NCI-H2029 treated with DMSO at 0.1 percent for 48 hours (cell line): ENCODE results near the gene MSANTD2.

Source experiments
- DNase-seq: peaks from one replicate; lab custom pipeline; 2025; lab: John Stamatoyannopoulos, UW

Gene MSANTD2

DNA sequence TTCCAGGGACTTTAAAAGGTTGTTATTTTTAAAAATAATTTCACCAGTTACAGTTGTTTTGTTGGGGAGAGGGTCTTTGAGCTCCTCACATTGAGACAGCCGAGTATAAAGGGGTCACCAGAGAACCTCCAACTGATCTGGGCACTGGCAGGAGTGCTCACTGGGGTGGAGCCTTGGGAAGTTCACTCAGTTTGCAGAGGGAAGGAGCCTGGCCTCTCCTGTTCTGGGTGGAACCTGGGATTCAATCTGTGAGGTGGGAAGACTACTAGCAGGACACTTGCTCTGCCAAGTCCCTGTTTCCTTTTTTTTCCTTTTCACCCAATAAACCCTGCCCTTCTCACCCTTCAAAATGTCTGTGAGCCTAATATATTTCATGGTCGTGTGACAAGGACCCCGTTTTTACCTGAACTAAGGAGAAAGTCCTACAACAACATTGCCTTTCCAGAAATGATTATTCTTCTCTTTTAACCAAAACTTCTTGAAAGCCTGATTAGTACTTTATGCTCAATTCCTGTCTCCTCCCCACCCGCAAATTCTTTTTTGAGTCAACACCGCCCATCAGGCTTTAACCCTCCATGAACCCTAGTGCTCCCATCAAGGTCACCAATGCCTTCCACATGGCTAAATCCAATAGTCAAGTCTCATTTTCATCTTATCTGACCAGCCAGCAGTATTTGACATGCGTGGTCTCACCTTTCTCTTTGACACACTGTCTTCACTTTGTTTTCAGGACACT is 22.0 kb upstream of the MSANTD2 start:
- no peak for DNase-seq

DNA sequence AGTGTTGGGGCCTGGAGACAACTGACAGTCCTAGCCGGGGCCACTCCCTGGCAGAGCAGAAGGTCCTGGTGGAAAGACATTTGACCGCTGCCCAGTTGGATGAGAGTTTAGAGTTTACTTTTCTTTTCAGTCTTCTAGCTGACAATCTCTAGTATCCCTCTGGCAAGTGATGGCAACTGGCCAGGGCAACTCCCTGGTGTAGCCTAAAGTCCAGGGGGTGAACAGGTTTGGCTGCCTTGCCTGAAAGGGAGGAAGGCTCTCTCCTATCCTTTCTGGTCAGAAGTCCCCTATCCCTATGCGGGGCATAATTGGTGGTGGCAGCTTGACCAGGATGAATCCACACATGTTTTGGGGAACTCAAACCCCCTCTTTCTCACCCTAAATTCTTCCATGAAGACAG is 16.8 kb upstream of the MSANTD2 start:
- no peak for DNase-seq

DNA sequence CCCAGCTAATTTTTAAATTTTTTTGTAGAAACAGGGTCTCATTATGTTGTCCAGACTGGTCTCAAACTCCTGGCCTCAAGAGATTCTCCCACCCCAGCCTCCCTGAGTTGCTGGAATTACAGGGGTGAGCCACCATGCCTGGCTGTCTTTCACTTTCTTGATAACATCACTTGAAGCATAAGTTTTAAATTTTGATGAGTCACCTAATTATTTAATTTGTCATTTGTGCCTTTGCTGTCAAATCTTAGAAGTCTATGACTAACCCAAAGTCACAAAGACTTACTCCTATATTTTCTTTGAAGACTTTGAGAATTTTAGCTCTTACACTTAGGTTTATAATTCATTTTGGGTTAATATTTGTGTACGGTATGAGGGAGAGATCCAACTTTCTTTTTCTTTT is 14.5 kb upstream of the MSANTD2 start:
- no peak for DNase-seq

DNA sequence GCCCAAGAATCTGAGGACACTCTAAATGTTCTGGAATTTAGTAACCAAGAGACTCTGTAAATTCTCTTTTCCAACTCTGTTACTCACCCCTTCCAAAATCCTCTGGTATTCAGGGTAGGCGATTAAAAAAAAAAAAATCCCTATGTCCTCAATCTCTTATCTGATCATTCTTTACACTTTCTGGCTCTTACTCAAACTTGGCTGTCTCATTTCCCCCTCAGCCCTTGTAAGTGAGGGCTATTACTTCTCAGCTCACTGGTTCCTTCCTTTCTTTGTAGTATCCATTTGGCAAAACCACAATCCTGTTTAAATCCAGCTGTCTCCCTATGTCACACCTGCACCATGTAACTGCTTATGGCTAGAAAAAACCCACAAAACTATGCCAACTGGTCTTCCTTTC is 12.7 kb upstream of the MSANTD2 start:
- DNase-seq = no peak

- no peak for DNase-seq
These were observed 11.4 kb upstream of the MSANTD2 start for GRCh38 chr11:124811399-124812125.

DNA sequence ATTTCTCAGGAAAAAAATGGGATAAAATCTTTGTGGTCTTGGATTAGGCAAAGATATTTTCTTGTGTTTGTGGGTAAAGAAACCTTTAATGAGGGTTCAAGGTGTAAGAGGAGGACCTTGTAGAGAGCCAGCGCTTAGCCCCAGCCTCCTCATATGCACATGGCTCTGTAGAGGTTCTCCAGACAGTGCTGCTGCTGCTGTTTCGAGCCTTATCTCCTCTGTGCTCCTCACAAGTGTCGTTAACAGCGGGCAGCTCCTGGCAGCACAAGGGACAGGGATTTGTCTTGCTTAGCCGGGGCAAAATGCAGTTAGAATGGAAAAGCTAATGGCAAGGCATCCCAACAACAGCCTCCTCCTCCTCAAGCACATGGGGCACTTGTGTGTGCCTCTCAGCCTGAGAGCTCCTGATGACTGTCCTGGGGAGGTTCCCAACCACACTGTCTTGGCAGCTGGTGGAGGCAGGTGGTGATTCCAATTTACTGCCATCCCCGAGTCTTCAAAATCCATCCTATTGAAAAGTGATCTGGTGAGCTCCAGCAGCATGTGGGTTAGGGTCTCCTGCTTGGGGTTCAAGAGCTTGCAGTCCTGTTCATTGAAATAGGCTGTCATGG is 7.6 kb upstream of the MSANTD2 start:
- DNase-seq = no peak

DNA sequence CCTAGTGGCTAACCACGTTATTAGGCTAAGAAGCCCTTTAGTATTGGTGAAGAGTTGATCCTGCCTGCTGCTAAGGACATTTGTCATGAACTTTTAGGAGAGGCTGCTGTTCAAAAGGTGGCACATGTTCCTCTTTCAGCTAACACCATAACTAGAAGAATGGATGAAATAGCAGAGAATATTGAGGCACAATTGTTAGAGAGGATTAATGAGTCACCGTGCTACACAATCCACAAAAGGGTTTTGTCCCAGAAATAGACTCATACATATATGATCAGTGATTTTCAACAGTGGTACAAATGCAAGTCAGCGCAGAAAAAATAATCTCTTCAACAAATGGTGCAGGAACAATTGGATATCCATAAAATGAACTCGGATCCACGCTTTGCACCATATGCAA is 7.0 kb upstream of the MSANTD2 start:
- DNase-seq = no peak

- DNase-seq = no peak
These were observed 4.7 kb upstream of the MSANTD2 start for GRCh38 chr11:124804884-124805283.

GRCh38 chr11:124801636-124802312 is 1.6 kb upstream of the MSANTD2 start:
- no peak for DNase-seq

DNA sequence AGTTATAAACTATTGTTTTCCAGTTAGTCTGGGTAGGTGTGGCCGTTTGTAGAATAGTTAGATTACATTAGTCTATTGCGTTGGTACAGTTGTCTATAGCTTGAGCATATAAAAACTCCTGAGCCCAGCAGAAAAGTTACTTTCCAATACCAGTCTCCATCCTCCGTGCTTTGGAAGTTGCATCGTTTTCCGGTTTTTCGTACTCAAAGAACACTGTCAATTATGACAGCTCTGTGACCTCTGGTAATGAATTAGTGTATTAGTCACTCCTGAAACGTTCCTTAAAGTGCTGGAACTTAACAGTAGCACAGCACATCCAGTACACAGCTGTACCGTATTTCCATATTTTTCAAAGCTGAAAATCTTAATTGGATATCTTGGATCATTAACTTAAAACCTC is 808 bp upstream of the MSANTD2 start:
- no peak for DNase-seq

DNA sequence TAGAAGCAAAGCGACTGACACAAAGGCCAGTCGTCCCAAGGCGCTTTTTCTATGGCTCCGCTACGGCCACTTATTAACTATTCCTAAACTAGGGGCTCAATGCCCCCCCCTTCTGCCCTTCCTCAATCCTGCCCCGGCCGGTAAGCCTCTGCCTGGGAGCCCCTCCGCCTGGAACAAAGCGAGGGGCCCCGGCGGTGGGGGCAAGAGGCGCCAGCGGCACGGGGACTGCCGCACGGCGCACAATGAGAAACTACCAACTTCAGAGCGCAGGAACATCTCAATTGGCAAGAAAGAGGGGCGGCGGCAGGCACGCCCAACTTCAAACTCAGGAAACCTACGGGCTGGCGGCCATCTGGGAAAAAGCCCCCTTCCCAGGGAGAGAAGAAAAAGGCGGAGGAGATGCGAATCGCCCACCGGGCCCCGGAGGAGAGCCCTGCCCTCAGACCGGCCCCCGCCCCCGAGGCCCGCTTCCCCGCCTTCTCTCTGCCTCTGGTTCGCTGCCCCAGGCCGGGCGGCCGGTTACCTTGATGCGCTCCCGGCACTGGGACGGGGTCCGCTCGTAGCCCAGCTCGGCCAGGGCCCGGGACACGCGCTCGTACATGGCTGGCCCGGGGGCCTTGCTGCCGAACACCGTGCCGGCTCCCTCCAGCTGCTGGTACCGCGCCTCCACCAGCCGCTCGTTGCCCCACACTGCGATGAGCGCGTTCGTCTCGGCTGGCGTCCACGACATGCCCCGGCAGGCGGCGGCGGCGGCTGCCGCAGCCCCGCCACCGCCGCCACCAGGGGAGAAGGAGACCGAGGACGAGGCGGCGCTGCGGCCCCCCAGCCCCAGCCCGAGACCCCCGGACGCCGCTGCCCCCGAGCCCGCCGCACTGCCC is 619 bp downstream of the MSANTD2 start:
- DNase-seq = no peak

DNA sequence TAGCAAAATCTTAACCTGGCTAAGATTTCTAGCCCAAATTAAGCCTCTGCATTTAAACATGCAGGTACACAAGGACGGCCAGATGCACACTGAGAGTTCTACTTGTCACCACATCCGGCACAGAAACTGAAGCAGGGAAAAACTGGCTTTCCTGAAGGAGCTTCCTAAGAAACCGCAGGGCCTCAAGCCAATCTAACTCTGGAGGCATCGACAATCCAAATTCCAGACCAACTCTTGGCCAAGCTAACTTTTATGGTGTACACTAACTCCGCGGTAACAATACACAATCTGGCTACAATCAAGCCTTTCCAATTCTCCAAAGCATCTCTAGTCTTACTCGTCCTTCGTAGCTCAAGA is 1.2 kb downstream of the MSANTD2 start:
- DNase-seq = no peak

DNA sequence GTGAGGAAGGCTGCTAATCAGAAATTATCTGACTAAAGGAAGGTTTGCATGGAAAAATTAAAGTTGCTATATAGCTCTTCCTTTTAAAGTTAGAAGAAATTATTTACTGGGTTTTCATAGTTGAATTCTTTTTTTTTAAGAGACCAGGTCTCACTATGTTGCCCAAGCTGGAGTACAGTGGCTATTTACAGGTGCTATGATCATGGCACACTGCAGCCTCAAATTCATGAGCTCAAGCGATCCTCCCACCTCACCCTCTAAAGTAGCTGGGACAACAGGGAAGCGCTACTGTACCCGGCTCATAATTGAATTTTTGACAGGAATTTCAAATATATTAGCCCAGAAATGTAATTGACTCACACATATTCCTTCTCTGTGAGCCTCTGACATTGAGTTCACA is 3.9 kb downstream of the MSANTD2 start:
- no peak for DNase-seq

GRCh38 chr11:124793466-124794278 is 6.5 kb downstream of the MSANTD2 start:
- DNase-seq = peak; percentile 1

- no peak for DNase-seq
These were observed 8.4 kb downstream of the MSANTD2 start for GRCh38 chr11:124791626-124792341.

- DNase-seq = no peak
These were observed 11.7 kb downstream of the MSANTD2 start for GRCh38 chr11:124788521-124788920.

DNA sequence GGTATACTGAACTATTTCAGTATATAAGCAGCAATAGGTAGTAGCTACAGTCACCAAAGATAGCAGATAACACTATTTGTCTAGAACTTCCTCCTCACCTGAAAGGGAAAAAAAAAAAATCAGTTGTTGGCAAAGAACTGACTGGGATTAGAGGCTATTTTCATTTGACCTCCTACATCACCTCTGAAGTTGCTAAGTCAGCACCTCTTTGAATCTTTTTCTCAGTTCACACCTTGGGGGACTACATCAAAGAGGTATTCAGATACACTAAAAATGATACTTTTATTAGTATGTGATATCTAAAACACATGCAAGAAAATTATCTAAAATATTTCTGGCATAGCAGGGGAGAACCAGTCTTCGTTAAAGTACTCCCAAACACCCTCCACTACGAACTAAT is 16.2 kb downstream of the MSANTD2 start:
- no peak for DNase-seq

DNA sequence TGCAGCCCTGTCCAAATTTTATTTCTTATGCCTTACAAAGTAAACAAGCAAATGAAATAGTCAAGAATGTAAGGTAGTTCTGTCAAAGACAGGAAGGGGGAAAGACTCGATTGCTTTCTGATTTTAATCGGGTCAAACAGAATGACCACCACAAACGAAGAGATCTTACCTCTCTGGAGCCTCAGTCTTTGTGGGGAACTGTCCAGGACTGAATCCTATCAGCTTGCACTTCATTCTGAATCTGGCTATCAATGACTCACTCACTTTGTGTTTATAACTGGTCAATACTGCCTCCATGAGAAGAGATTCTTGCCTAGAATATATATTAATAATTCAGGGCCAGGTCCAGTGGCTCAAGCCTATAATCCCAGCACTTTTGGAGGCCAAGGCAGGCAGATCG is 17.2 kb downstream of the MSANTD2 start:
- no peak for DNase-seq

DNA sequence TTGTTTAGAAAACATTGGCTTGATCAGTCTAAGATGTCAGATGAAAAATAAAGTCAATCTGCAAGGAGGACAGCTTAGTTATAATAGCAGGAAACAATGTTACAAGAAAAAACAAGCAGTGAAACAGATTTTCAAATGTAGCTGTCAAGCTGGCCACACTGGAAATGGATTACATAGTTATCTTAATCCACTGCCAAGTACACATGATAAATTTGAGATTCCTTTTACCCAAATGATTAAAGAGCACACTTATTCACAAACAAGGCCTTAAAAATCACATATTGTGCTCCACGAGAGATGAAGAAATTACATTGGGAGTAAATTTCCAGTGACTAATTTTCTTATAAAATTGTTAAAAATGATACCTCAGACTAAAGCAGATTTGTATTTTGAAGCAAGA is 20.6 kb downstream of the MSANTD2 start:
- no peak for DNase-seq

DNA sequence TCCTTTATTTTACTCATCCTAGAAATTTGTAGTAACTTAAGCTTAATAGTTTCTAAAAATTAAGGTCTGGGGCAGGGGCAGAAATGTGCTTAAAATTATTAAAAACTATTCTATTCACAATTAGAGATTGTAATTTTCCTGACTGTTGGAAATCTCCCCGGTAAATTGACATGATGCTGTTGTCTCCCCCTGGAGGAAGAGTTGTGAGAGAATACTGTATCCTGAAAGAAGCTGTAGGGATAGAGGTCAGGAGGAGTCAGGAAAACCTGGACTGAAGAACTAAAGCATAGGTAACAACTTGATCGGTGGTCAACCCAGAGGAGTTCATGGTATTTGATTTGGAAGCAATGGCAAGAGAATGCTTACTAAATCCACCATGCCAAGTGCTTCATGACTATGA is 21.9 kb downstream of the MSANTD2 start:
- no peak for DNase-seq
